OCI-LY1 (cell line): ENCODE measurements around the gene RIN3.

Experiments
- EZH2 ChIP-seq: fragments of 200-600 bp; sonication (generic), shearing (Covaris generic); IDR thresholded peaks from 2 replicates; pipeline ENCODE4 v1.8.0; 2017; ENCODE audit warnings: borderline replicate concordance, mixed run types, mild to moderate bottlenecking, antibody characterized with exemption, low read length, moderate library complexity, mixed read lengths
- TF ChIP-seq, protein P1 (sequence below): fragments of 200-600 bp; sonication (generic), shearing (Covaris generic); IDR thresholded peaks from 2 replicates; pipeline ENCODE4 v1.5.1; 2017; ENCODE audit warnings: mild to moderate bottlenecking, antibody characterized with exemption, low read length, moderate library complexity, mixed read lengths

- TF ChIP-seq, protein P1, sequence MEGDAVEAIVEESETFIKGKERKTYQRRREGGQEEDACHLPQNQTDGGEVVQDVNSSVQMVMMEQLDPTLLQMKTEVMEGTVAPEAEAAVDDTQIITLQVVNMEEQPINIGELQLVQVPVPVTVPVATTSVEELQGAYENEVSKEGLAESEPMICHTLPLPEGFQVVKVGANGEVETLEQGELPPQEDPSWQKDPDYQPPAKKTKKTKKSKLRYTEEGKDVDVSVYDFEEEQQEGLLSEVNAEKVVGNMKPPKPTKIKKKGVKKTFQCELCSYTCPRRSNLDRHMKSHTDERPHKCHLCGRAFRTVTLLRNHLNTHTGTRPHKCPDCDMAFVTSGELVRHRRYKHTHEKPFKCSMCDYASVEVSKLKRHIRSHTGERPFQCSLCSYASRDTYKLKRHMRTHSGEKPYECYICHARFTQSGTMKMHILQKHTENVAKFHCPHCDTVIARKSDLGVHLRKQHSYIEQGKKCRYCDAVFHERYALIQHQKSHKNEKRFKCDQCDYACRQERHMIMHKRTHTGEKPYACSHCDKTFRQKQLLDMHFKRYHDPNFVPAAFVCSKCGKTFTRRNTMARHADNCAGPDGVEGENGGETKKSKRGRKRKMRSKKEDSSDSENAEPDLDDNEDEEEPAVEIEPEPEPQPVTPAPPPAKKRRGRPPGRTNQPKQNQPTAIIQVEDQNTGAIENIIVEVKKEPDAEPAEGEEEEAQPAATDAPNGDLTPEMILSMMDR = no peak
- no peak for TF ChIP-seq EZH2
Measured at GRCh38 chr14:92635031-92635430, 121.5 kb downstream of the RIN3 start.
